Left ventricle myocardium inferior (tissue), 1 donor: ENCODE results near the gene ARHGAP24. TPM values are rescaled to one million over a fixed set of nuclear protein-coding genes. Genes with fewer than 3 reads are reported as not detected.

Source experiments
- DNase-seq: peaks from one replicate; pipeline ENCODE4 v3.0.0-alpha.2; 2020
- H3K27ac ChIP-seq: fragments of 200-600 bp; replicated peaks from 2 replicates; pipeline ENCODE4 v1.8.0; 2021
- H3K27me3 ChIP-seq: fragments of 200-600 bp; 2 replicates; pipeline ENCODE4 v1.8.0; 2021; ENCODE audit warnings: low read depth
- H3K36me3 ChIP-seq: fragments of 200-600 bp; 2 replicates; pipeline ENCODE4 v1.8.0; 2021
- H3K4me1 ChIP-seq: fragments of 200-600 bp; 2 replicates; pipeline ENCODE4 v1.8.0; 2021
- H3K4me3 ChIP-seq: fragments of 200-600 bp; 2 replicates; pipeline ENCODE4 v1.8.0; 2021; ENCODE audit warnings: mild to moderate bottlenecking, moderate library complexity
- H3K9me3 ChIP-seq: fragments of 200-600 bp; replicated peaks from 2 replicates; pipeline ENCODE4 v1.8.0; 2021
- intact Hi-C: fragments of 100-400 bp; cut with micrococcal nuclease; formaldehyde crosslinking; loops from one replicate; pipeline ENCODE4 v1.11.0; 2022
- total RNA-seq: library from RNA; stranded (reverse); fragmentation: NEBNext Ultra II Directional; extraction: Animal tissue kit (Norgen Biotek cat#: 25700); gene quantifications from one replicate; pipeline ENCODE4 v1.2.1, GENCODE V29; 2021
- TF ChIP-seq, protein P1 (sequence below): fragments of 200-600 bp; IDR thresholded peaks from 2 replicates; pipeline ENCODE4 v1.8.0; 2021; ENCODE audit warnings: antibody characterized with exemption, mild to moderate bottlenecking, borderline replicate concordance
- donor health status: DM: no; HTN: yes; CAD: no; lungs with severe emphysema.

ARHGAP24 gene
- total RNA-seq, 1 donor from 2014 or later, result 13.7 TPM

- no peak for DNase-seq
- intact Hi-C loops, result no loop called here
- H3K36me3 ChIP-seq, result no peaks in the 10 kb centered on the region
- TF ChIP-seq, protein P1, sequence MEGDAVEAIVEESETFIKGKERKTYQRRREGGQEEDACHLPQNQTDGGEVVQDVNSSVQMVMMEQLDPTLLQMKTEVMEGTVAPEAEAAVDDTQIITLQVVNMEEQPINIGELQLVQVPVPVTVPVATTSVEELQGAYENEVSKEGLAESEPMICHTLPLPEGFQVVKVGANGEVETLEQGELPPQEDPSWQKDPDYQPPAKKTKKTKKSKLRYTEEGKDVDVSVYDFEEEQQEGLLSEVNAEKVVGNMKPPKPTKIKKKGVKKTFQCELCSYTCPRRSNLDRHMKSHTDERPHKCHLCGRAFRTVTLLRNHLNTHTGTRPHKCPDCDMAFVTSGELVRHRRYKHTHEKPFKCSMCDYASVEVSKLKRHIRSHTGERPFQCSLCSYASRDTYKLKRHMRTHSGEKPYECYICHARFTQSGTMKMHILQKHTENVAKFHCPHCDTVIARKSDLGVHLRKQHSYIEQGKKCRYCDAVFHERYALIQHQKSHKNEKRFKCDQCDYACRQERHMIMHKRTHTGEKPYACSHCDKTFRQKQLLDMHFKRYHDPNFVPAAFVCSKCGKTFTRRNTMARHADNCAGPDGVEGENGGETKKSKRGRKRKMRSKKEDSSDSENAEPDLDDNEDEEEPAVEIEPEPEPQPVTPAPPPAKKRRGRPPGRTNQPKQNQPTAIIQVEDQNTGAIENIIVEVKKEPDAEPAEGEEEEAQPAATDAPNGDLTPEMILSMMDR, result no peak
- H3K4me3 ChIP-seq, result no peak overlapping the region
- H3K9me3 ChIP-seq, result no peaks in the 10 kb centered on the region
- no peaks in the 10 kb centered on the region for H3K27me3 ChIP-seq
- peak overlapping the region; percentile 2 for H3K27ac ChIP-seq
- H3K4me1 ChIP-seq, result peaks cover 6% of the 10 kb centered on the region
These were observed 228.1 kb downstream of the ARHGAP24 start for GRCh38 chr4:85703096-85703495.

- H3K36me3 ChIP-seq, result no peaks in the 10 kb centered on the region
- H3K4me1 ChIP-seq, result peaks cover 13% of the 10 kb centered on the region
- H3K27me3 ChIP-seq, result no peaks in the 10 kb centered on the region
- no peak overlapping the region for H3K27ac ChIP-seq
- intact Hi-C loops, result no loop called here
- TF ChIP-seq, protein P1, result no peak
- H3K4me3 ChIP-seq, result no peak overlapping the region
- H3K9me3 ChIP-seq, result no peaks in the 10 kb centered on the region
- DNase-seq, result no peak
These were observed 232.7 kb downstream of the ARHGAP24 start for GRCh38 chr4:85707611-85708010.

DNA sequence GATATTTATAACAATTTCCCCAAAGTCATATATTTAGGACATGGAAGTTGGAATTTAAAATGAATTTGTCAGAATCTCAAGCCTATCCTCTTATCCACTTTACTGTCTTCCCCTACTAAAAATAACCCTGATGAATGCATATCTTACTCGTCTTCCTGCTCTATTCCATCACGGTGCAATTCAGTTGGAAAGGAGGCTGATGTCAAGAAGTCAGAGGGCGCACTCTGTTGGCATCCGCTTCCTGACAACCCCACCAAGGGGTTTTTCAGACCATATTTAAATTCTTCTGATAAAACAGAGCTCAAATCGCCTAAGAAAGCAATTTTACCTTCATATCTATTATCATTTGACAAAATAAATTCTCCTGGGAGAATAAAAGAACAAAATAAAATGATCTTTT is 233.5 kb downstream of the ARHGAP24 start:
- no peak overlapping the region for H3K4me3 ChIP-seq
- no peaks in the 10 kb centered on the region for H3K36me3 ChIP-seq
- DNase-seq, result no peak
- H3K4me1 ChIP-seq, result peaks cover 13% of the 10 kb centered on the region
- TF ChIP-seq, protein P1, result no peak
- intact Hi-C loops, result no loop called here
- H3K27me3 ChIP-seq, result no peaks in the 10 kb centered on the region
- H3K9me3 ChIP-seq, result no peaks in the 10 kb centered on the region
- no peak overlapping the region for H3K27ac ChIP-seq

- Histone ChIP-seq H3K36me3 (no peaks in the 10 kb centered on the region), H3K27ac (no peak overlapping the region), H3K4me3 (no peak overlapping the region), H3K27me3 (no peaks in the 10 kb centered on the region), H3K4me1 (peaks cover 15% of the 10 kb centered on the region), H3K9me3 (no peaks in the 10 kb centered on the region)
- TF ChIP-seq, protein P1, result no peak
- intact Hi-C loops, result no loop called here
- no peak for DNase-seq
These were observed 238.1 kb downstream of the ARHGAP24 start for GRCh38 chr4:85713005-85713404.

- no peaks in the 10 kb centered on the region for H3K27me3 ChIP-seq
- no peak overlapping the region for H3K27ac ChIP-seq
- intact Hi-C loops, result no loop called here
- no peak for DNase-seq
- H3K4me1 ChIP-seq, result peaks cover 14% of the 10 kb centered on the region
- no peaks in the 10 kb centered on the region for H3K9me3 ChIP-seq
- no peak overlapping the region for H3K4me3 ChIP-seq
- no peaks in the 10 kb centered on the region for H3K36me3 ChIP-seq
- TF ChIP-seq, protein P1, result no peak
These were observed 241.2 kb downstream of the ARHGAP24 start for GRCh38 chr4:85715991-85716737.
